ENCODE data around the gene TMCC3.

TMCC3 gene

DNA sequence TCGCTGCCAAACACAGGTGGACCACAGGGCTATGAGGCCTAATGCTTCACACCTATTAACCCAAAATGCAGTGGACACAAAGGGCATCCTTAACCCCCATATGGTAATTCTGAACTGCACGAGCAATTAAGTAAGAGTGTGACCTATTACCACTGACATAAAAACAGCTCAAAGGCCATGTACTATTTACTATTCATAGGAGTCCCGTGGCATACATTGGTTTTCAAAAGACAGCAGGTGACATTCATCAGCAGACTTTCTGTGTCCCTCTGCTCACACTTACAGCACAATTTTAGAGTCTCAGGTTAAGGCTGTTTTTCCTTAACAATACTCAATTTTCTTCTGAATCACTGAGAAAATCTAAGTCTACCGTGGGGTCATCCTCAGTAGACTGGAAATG is 23.1 kb upstream of the TMCC3 start:
- DNase-seq (ENCODE audit: low spot score) = no peak

DNA sequence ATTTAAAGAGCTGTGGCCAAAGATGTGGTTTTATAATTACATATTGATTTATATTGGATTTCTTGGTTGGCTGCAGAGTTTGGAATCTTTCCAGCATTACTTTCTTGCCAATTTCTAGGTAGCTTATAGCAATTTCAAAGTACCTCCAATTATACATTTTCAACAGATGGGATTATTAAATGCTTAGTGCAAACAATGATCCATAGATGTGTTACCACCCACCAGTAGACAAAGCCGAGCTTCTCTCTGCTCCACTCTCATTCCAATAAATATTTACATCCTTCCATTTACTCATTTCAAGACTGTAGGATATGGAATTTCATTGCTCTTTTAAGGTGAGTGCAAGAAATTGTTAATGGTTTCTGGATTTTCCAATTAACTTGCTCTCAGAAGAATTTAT is 21.6 kb upstream of the TMCC3 start:
- DNase-seq (ENCODE audit: low spot score) = no peak

DNA sequence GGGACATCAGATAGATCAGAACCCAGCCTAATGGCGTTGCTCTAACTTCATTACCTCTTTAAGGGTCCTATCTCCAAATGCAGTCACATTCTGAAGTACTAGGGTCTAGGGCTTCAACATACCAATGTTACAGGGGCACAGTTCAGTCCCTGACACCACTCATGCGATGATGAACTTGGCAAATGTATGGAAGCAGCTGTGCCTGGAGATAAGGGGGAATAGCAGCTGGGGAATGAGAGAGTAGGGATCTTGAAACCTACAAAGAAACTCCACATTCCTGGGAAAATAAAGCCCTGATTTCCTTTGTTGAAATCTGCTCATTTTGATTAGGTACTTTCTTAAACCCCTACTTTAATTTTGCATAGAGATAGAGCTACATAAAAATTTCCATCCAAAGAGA is 20.5 kb upstream of the TMCC3 start:
- DNase-seq (ENCODE audit: low spot score) = no peak

DNA sequence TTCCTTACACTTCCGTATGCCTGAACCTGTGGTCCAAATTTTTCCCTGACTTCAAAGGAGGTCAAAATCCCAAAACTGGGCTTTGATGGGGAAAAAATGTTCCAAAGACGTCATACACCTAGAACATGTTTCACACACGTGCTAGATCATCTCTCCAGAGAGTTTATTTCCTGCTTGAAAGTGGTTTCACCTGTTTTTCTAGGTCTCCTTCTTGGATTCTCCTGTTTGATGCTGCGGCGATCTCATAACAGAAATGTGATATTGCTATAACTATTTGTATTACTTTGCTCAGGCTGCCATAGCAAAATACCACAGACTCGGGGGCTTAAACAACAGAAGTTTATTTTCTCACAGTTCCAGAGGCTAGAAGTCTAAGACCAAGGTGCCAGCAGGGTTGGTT is 19.7 kb upstream of the TMCC3 start:
- no peak for DNase-seq (ENCODE audit: low spot score)

DNA sequence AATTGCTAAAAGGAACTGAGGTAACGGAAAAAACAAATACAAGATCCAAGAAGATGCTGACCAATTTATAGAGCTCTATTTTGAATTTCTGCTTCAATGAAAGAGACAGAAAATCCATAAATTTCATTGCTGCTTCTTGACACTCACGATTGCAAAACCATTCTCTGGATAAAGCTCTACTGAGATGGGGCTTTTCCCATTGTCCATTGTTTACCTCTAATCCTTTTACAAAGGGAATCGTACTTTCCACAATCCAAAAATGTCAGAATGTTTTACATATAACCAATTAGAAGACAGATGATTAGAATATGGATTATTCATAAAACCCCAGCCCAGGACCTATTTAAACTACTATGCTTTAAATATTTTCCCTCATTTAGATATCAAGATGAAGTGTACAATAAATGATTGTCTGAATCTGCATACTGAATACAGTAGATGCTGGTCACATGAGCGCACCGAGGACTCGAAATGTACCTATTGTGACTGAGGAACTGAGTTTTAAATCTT is 16.7 kb upstream of the TMCC3 start:
- no peak for DNase-seq (ENCODE audit: low spot score)

DNA sequence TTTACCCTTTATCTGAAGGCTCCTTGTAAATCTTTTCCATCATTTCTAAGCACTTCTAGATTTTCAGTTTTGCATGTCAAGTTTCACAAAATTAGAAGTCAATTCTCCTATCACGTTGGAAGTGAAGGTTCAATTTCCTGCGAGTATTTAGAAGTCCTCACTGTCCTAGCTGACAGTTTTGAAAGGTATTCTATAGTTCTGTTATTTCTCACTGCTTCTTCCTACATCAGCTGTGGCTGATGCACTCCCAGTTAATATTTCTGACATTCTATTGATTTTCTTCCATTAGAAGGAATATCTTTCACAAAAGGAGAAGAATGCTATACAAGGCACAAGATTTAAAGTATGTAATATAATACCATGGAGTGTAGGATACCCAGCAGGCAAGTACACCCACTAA is 15.8 kb upstream of the TMCC3 start:
- DNase-seq (ENCODE audit: low spot score) = no peak

DNA sequence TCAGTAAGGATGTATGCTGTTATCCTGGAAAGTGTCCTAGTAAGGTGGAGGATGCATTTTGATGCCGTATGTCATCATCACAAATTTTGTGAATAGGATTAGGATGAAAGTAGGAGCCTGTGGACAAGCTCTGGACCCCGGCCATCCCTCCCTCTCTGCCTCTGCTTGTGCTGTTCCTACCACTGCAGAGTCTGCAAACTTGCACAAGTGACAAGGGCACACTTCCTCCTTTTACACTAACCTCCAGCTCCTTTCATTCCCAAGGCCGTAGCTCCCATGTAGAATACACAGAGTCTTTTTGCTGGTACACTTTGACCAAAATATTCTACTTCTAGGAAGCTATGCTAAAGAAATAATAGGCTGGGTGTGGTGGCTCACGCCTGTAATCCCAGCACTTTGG is 13.3 kb upstream of the TMCC3 start:
- DNase-seq (ENCODE audit: low spot score) = no peak

DNA sequence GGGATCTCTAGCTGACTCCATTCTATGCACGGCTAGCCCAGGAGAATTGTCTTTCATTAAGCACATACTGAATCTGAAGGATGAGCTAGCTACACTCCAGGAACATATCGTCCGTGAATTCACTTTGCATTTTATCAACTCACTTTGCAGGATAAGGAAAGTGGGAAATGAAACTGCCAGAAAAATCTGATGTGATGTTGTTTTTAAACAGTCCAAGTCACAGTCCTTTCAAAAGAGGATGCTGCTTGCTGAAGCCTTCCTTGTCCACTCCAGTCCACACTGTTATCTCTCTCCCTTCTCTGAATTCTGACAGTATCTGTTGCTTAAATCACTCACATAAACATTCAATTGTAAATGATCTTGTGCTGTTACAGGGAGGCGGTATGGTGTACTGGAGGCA is 12.7 kb upstream of the TMCC3 start:
- no peak for DNase-seq (ENCODE audit: low spot score)

DNA sequence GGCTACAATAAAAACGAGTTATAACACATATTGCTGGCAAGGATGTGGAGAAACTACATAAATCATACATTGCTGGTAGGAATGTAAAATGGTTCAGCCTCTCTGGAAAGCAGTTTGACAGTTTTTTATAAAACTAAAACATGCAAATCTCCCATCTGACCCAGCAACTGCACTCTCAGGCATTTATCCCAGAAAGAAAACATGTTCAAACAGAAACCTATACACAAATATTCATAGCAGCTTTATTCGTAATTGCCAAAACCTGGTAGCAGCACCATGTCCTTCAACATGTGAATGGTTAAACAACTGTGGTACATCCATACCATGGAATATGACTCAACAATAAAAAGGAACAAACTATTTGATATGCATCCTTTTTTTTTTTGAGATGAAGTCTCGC is 10.1 kb upstream of the TMCC3 start:
- DNase-seq (ENCODE audit: low spot score) = no peak

DNA sequence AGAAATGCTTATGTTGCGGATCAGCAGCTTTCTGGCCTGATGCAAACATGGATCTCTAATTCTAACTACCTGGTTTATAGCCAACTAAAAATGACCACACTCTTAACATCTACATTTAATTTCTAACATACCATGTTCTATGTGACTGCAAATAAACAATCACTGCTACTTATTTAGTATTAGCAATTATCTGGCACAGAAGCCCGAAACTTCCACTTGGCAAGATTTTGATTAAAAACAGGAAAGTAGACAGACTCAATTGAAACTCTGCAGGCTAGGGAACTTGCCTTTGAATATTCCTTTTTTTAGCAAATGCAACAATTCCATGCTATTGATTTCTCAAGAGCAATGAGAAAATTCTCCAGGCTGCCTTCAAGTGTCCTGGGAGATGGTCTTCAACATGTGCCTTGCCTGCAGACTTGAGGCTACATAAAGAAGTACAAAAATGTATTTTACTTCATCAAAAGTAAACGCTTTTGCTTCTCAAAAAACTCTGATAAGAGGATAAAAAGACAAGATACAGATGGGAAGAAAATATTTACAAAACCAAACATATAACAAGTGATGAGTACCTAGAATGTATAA is 9.1 kb upstream of the TMCC3 start:
- DNase-seq (ENCODE audit: low spot score) = no peak

DNA sequence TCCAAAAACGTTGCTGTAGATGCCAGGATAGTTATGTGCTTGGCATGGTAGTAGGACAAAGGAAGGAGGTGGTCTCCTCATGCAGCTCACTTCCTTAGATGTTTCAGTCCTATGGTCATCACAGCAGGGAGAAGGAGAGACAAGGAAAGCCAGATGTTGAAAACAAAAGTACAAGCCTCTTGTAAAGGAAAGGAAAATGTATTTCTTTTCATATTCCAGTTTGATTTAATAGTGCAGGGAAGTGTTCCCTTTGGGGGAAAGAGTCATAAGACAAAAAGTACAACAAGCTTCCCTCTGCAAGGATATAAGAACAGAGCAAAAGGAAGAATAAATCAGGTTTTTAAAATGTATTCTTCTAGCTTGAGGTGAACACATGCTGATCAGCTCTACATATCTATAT is 8.6 kb upstream of the TMCC3 start:
- DNase-seq (ENCODE audit: low spot score) = no peak

DNA sequence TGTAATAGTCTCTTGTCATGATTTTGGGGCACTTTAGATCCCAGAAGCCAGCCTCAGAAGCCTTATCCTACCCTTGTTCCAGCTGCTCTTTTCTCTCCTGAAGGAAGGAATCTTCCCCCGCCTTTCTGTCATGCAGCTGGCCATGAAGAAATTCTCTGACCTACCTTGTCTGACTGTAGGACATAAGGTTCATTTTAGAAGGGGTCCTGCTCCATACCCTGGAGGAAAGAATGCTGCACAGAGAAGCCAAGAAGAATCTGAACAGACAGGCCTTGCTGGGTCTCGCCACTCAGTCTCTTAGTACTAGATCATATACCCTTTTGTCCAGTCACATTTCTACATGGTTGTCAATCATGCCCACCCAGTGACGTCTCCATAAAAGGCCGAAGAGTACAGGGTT is 6.2 kb upstream of the TMCC3 start:
- no peak for DNase-seq (ENCODE audit: low spot score)

DNA sequence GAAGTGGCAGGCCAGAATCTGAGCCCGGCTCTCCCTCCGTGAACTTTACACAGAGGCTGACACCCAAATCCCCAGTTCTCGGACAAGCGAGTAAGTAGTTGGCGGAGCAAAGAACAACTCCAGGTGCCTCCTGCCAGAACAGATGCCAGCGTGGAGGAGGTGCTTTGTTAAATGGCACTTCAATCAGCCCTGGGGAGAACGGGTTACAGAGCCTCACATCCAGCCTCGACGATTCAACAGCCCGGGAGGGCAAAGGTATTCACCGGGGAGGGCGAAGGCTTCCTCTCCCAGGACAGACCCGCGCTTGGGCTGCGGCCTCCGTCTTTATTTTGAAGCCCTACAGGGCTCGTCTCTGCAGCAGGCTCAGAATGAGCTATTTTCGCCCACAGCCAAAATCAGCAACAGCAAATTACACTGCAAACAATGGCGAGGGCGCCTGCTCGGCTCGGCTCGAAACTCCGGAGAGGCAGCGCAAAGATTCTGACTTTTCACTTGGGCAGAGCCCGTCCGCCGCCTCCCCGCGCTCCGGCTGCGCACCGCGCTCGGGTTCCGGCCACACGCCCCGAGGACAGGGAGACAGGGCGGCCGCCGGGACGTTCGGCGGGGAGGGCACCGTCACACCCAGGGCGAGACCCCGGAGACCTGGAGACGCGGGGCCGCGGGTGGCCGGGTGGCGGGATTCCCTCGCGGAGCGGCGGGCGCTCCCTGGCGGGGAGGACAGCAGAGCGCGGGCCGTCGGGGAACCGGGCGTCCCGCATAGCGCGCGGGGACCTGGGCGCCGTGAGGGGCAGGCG is 811 bp downstream of the TMCC3 start:
- DNase-seq (ENCODE audit: low spot score) = peak; percentile 63

DNA sequence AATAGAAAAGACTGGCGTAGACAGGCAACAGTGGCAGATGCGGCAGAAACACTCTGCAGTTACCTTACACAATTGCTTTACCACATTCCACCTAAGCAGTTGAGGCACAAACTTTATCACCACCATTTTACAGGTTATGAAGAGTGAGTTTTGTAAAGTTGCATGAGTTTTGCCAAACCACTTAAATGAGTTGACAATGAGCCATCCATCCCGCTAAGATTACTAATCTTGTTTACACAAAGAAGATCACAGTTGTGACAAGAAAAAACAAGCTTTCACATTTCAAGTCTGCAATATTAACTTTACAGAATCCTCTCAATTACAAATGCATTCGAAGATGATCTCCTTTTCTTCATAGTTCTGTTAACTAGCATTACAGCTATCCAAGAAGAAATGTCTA is 1.8 kb downstream of the TMCC3 start:
- no peak for DNase-seq (ENCODE audit: low spot score)

DNA sequence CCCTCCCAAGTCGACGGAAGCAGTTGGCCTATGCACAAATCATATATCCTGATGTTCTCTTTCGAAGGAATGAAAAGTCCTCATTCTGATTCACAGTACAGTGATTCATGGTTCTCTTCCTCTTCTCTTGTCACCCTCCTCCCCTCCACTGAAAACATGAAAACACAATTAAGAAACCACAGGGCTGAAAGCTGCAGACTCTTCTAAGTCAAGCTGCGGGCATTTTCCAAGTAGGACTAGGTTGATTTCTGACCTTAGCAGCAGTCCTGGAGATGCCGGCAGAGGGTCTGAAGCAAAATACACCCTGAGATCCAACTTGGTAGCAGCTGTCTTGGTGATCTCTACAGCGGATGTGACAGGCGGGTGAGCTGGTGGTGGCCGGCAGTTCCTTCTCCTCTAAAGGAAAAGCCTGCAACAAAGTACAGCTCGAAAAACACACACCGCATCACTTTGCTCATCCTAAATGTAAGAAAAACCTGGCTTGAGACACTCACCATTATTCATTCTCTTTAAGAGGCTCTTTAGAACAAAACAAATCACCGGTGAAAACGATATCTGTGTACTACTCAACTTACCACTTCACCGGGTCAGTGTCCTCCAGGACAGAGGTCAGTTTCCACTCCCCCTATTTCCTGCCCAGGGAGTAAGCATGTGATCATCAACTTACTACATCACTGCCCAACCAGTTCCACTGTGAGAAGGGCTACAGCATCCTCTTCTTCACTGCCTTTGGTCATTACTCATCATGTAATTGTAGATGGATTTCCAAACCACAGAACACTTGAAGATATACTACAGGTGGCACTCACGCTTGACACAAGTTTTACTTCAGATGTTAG is 6.0 kb downstream of the TMCC3 start:
- DNase-seq (ENCODE audit: low spot score) = no peak

DNA sequence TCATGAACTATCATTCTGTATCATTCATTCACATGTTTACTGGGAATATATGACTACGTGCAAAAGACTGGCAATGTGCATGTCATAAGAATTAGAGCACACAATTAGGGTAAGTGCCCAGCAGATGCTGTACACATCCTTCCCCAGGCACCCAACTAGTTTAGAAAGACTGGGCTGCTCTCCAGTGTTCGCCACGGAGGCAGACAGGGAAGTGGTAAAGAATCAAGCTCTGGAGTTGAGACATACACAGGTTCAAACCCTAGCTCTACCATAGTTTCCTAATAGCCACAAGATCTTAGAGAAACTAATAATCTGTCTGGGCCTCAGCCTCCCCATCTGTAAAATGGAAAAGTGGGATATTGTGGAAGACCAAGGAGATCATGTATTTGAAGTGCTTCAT is 6.8 kb downstream of the TMCC3 start:
- DNase-seq (ENCODE audit: low spot score) = no peak

DNA sequence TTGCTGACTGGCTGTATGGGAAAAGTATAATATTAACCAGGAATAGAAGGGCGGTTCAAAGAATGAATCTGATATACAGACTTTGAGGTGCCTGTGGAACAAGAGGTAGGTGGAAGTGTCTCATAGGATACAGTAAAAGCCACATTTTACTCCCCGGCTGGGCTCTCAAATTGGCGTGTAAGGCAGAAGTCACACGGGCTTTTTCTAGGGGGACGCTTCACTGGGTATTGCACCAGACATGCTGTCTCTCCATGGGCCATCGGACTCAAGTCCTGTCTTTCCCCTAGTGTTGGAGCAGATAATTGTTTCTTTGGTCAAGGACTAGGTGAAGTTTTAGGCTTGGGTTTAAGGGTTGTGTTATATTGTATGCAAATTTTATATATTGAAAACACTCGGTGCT is 9.1 kb downstream of the TMCC3 start:
- no peak for DNase-seq (ENCODE audit: low spot score)

DNA sequence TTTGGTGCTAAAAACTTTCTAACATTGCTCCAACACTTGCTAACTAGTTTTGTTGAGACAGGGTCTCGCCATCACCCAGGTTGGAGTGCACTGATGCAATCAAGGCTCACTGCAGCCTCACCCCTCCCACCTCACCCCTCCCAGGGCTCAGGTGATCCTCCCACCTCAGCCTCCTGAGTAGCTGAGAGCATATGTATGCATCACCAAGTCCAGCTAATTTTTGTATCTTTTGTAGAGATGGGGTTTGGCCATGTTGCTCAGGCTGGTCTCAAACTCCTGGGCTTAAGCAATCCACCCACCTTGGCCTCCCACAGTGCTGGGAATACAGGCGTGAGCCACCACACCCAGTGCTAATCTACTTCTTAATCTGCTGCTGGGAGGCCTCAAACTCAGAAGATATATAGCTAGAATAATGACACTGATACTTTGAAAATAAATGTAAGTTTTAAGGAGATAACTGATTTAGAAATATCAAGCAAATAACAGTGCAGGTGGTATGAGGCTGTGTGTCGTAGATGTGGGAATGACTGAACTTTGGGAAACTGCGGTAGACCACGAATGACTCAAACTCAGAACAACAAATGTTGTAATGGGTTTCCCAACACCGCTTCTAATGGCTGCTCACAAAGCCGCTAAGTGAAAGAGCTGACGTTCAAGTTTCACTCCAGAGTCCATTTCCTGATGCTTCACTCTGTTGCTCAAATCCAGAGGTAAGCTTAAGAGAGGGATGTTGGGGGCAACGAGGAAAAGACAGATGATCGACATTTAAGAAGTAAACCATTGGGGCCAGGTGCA is 10.0 kb downstream of the TMCC3 start:
- no peak for DNase-seq (ENCODE audit: low spot score)

DNA sequence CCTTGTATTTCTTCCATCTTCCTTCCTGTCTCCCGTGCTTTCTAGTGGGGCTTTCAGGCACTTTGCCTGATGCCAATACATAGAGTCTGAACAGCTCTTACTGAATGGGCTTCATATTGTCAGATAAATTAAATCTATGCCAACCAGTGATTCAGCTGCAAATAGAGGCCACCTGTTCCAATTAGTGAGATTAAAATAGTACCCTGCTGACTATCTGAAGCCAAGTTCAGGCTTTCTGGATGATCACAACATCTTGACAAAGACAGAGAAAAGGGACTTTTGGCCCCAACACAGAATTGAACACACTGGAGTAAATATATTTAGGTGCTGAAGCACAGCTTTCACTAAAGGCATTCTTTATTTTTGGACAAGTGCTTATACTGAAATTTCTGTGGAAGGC is 11.8 kb downstream of the TMCC3 start:
- DNase-seq (ENCODE audit: low spot score) = no peak

DNA sequence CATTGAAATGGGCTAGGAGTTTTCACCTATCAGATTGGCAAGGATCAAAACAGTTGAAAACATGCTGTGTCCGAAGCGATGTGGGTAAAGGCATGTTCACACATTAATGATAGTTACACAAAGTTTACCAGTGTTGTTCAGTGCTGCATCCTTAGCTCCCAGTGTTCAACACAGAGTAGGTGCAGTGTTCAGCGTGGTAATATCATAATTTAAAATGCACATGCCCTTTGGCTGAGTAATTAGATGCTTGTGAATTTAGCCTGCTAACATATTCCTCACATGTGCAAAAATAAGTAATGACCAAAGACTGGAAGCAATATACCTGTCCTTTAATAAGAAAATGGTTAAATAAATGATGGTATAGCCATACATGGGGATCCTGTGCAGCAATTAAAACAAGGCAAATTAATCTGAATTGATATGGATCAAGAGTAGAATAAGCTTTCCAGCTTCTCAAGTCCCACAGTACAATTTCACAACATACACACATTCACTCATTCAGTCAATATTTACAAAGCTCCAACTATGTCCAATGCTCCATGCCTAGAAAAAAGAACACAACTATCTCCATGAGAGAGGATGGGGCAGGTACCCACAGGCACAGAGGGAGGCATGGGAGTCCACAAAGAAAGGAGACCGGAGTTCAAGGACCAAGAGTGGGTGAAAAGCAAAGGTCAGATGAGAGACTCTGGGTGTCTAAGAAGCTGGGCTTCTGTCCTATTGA is 12.8 kb downstream of the TMCC3 start:
- DNase-seq (ENCODE audit: low spot score) = no peak

DNA sequence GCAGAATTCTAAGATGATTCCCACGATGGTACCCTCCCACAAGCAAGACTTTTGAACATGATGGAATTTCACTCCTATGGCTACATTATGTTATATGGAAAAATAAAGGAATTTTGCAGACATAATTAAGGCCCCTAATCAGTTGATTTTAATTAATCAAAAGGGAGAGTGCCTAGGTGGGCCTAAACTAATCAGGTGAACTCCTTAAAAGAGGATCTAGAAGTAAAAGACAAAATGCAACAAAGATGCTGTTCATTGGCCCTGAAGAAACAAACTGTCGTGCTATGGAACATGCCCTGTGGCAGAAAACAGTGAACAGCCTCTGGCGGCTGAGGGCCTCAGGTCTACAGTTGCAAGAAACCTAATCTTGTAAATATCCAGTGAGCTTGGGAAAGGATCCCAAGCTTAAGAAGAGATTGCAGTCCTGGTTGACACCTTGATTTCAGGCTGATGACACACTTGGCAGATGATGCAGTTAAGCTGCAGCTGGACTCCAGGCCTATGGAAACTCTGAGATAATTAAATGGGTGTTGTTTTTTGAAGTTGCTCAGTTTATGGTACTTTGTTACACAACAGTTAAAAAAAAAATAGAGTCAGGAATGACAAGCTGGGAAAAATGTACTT is 13.8 kb downstream of the TMCC3 start:
- DNase-seq (ENCODE audit: low spot score) = no peak
